ENCODE measurements around the gene PRM1. TPM values are rescaled to one million over a fixed set of nuclear protein-coding genes. Genes with fewer than 3 reads are reported as not detected.
"Not testable (repeated sequence)": the region's sequence is repeated elsewhere in the genome, so short reads cannot be mapped to it uniquely, and the experiment has no call there.

Gene PRM1
- total RNA-seq, 4 donors from 2014 or later, result not detected

- TF ChIP-seq, protein P1, sequence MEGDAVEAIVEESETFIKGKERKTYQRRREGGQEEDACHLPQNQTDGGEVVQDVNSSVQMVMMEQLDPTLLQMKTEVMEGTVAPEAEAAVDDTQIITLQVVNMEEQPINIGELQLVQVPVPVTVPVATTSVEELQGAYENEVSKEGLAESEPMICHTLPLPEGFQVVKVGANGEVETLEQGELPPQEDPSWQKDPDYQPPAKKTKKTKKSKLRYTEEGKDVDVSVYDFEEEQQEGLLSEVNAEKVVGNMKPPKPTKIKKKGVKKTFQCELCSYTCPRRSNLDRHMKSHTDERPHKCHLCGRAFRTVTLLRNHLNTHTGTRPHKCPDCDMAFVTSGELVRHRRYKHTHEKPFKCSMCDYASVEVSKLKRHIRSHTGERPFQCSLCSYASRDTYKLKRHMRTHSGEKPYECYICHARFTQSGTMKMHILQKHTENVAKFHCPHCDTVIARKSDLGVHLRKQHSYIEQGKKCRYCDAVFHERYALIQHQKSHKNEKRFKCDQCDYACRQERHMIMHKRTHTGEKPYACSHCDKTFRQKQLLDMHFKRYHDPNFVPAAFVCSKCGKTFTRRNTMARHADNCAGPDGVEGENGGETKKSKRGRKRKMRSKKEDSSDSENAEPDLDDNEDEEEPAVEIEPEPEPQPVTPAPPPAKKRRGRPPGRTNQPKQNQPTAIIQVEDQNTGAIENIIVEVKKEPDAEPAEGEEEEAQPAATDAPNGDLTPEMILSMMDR (IDR thresholded peaks at IDR 0.05), result no peak
- no peak for TF ChIP-seq POLR2A (IDR thresholded peaks at IDR 0.05)
- DNase-seq, result no peak
- H3K27me3 ChIP-seq, result peaks cover 0 to 6% (median 0%) of the 10 kb centered on the region in 4 donors
- H3K27ac ChIP-seq, result no peak overlapping the region
- no peaks in the 10 kb centered on the region for H3K36me3 ChIP-seq
- H3K4me3 ChIP-seq, result no peak overlapping the region
- no peaks in the 10 kb centered on the region for H3K9me3 ChIP-seq
- 71 to 85% methylated on average over 3 of the region's 3 CpGs for WGBS, 2 donors
- intact Hi-C loops (cut with DNase I), result no loop called here
- peaks cover 12 to 37% (median 16%) of the 10 kb centered on the region in 3 donors for H3K4me1 ChIP-seq
These were observed 15.2 kb upstream of the PRM1 start for GRCh38 chr16:11296351-11296705.

- no peak overlapping the region for H3K27ac ChIP-seq
- TF ChIP-seq, protein P1 (IDR thresholded peaks at IDR 0.05), result no peak
- TF ChIP-seq POLR2A (IDR thresholded peaks at IDR 0.05), result no peak
- H3K27me3 ChIP-seq, result peaks cover 0 to 6% (median 0%) of the 10 kb centered on the region in 4 donors
- WGBS, 2 donors, result 88 to 89% methylated on average over 4 of the region's 4 CpGs
- H3K9me3 ChIP-seq, result no peaks in the 10 kb centered on the region
- no peak overlapping the region for H3K4me3 ChIP-seq
- DNase-seq, result no peak
- peaks cover 12 to 37% (median 16%) of the 10 kb centered on the region in 3 donors for H3K4me1 ChIP-seq
- intact Hi-C loops (cut with DNase I), result no loop called here
- no peaks in the 10 kb centered on the region for H3K36me3 ChIP-seq
These were observed 14.5 kb upstream of the PRM1 start for GRCh38 chr16:11295672-11296071.

GRCh38 chr16:11292076-11292748 lies 11.1 kb upstream of the PRM1 start:
- Histone ChIP-seq H3K4me1 (peaks cover 5 to 8% (median 7%) of the 10 kb centered on the region in 3 donors), H3K4me3 (no peak overlapping the region), H3K27ac (no peak overlapping the region), H3K36me3 (no peaks in the 10 kb centered on the region), H3K27me3 (peaks cover 0 to 6% (median 0%) of the 10 kb centered on the region in 4 donors), H3K9me3 (no peaks in the 10 kb centered on the region)
- intact Hi-C loops (cut with DNase I), result no loop called here
- TF ChIP-seq, protein P1 (IDR thresholded peaks at IDR 0.05), result no peak
- TF ChIP-seq POLR2A (IDR thresholded peaks at IDR 0.05), result no peak
- WGBS, 2 donors, result 88% methylated on average over 7 of the region's 7 CpGs
- DNase-seq, result no peak

GRCh38 chr16:11291091-11291703 lies 10.1 kb upstream of the PRM1 start:
- Histone ChIP-seq H3K27me3 (peaks cover 0 to 6% (median 0%) of the 10 kb centered on the region in 4 donors), H3K4me3 (no peak overlapping the region), H3K4me1 (no peaks in the 10 kb centered on the region), H3K27ac (no peak overlapping the region), H3K36me3 (no peaks in the 10 kb centered on the region), H3K9me3 (no peaks in the 10 kb centered on the region)
- no peak for DNase-seq
- intact Hi-C loops (cut with DNase I), result no loop called here
- no peak for TF ChIP-seq POLR2A (IDR thresholded peaks at IDR 0.05)
- TF ChIP-seq, protein P1 (IDR thresholded peaks at IDR 0.05), result no peak
- 52 to 77% methylated on average over 10 of the region's 10 CpGs for WGBS, 2 donors

GRCh38 chr16:11290102-11290893 lies 9.2 kb upstream of the PRM1 start:
- TF ChIP-seq, protein P1 (IDR thresholded peaks at IDR 0.05), result no peak
- TF ChIP-seq POLR2A (IDR thresholded peaks at IDR 0.05), result no peak

GRCh38 chr16:11289696-11290095 lies 8.6 kb upstream of the PRM1 start:
- 83 to 84% methylated on average over 4 of the region's 4 CpGs for whole genome bisulfite sequencing, 2 donors

More at GRCh38 chr16:11290102-11290893, 9.2 kb upstream of the PRM1 start:
- H3K4me1 ChIP-seq, result no peaks in the 10 kb centered on the region
- H3K27me3 ChIP-seq, result peaks cover 0 to 6% (median 0%) of the 10 kb centered on the region in 4 donors
- H3K36me3 ChIP-seq, result no peaks in the 10 kb centered on the region
- H3K27ac ChIP-seq, result no peak overlapping the region
- DNase-seq, result no peak
- WGBS, 2 donors, result 88 to 94% methylated on average over 8 of the region's 8 CpGs
- H3K4me3 ChIP-seq, result no peak overlapping the region
- intact Hi-C loops (cut with DNase I), result no loop called here
- H3K9me3 ChIP-seq, result no peaks in the 10 kb centered on the region

More at GRCh38 chr16:11289696-11290095, 8.6 kb upstream of the PRM1 start:
- H3K4me3 ChIP-seq; DNase-seq; H3K36me3 ChIP-seq; H3K4me1 ChIP-seq; H3K27me3 ChIP-seq; H3K27ac ChIP-seq; H3K9me3 ChIP-seq; intact Hi-C loops (cut with DNase I): not testable (repeated sequence)
